ENCODE results near the gene TLK1. TPM values are rescaled to one million over a fixed set of nuclear protein-coding genes. Genes with fewer than 3 reads are reported as not detected.

The TLK1 gene
- total and polyA plus RNA-seq, 4 donors = 12.3 to 61.8 (median 34.4) TPM

- DNase-seq (no peak), ATAC-seq (ENCODE audit: low FRiP score) (no peak)
- intact Hi-C loops (cut with DNase I) = loop anchor here in 1 of 2 donors (2.0 kb wide), 1 partner anchor 441 kb away; no protein-coding TSS in a partner anchor
- Histone ChIP-seq H3K27me3 (ENCODE audit: control insufficient read depth in 1 of 2, insufficient read depth in 2 of 2, low read length in 1 of 2) (no peaks in the 10 kb centered on the region), H3K36me3 (ENCODE audit: control insufficient read depth in 1 of 2, insufficient read depth in 2 of 2, low read length in 1 of 2) (no peaks in the 10 kb centered on the region), H3K4me1 (ENCODE audit: control insufficient read depth in 1 of 2, insufficient read depth in 2 of 2, low read length in 2 of 2) (no peaks in the 10 kb centered on the region), H3K4me3 (ENCODE audit: low read length in 2 of 2) (no peak overlapping the region), H3K27ac (ENCODE audit: low read depth in 1 of 2, low read length in 2 of 2) (no peak overlapping the region), H3K9me3 (ENCODE audit: control insufficient read depth, low read length) (no peaks in the 10 kb centered on the region)
- whole genome bisulfite sequencing, 2 donors = 90 to 91% methylated on average over 17 of the region's 17 CpGs
Observed at GRCh38 chr2:170975127-170975942, 185.4 kb downstream of the TLK1 start.

- no peak overlapping the region for H3K27ac ChIP-seq (ENCODE audit: low read depth in 1 of 2, low read length in 2 of 2)
Observed at GRCh38 chr2:170974304-170974993, 186.2 kb downstream of the TLK1 start.

GRCh38 chr2:170973492-170974303, 187.0 kb downstream of the TLK1 start:
- Histone ChIP-seq H3K36me3 (ENCODE audit: control insufficient read depth in 1 of 2, insufficient read depth in 2 of 2, low read length in 1 of 2) (no peaks in the 10 kb centered on the region), H3K4me3 (ENCODE audit: low read length in 2 of 2) (peak overlapping the region; percentile 29 to 40), H3K4me1 (ENCODE audit: control insufficient read depth in 1 of 2, insufficient read depth in 2 of 2, low read length in 2 of 2) (no peaks in the 10 kb centered on the region), H3K9me3 (ENCODE audit: control insufficient read depth, low read length) (no peaks in the 10 kb centered on the region), H3K27ac (ENCODE audit: low read depth in 1 of 2, low read length in 2 of 2) (peak overlapping the region in 1 of 2 donors; percentile 9), H3K27me3 (ENCODE audit: control insufficient read depth in 1 of 2, insufficient read depth in 2 of 2, low read length in 1 of 2) (no peaks in the 10 kb centered on the region)
- intact Hi-C loops (cut with DNase I) = loop anchor here (1.0 to 5.0 kb wide), 4 partner anchors 189 to 459 kb away; partner anchors contain the start of genes DCAF17 (in 1 of the 2), METTL8 (in 1 of the 2) and TLK1 (in 1 of the 2)
- DNase-seq (peak; percentile 87 to 95), ATAC-seq (ENCODE audit: low FRiP score) (peak; percentile 97)
- WGBS, 2 donors = 4 to 5% methylated on average over 66 to 67 of the region's 67 CpGs

More at GRCh38 chr2:170974304-170974993, 186.2 kb downstream of the TLK1 start:
- intact Hi-C loops (cut with DNase I) = loop anchor here (2.0 to 5.0 kb wide), 3 partner anchors 188 to 458 kb away; partner anchors contain the start of genes DCAF17 (in 1 of the 2), METTL8 (in 1 of the 2) and TLK1 (in 1 of the 2)
- peak; percentile 40 for ATAC-seq (ENCODE audit: low FRiP score)
- no peak for DNase-seq
- no peaks in the 10 kb centered on the region for H3K4me1 ChIP-seq (ENCODE audit: control insufficient read depth in 1 of 2, insufficient read depth in 2 of 2, low read length in 2 of 2)
- H3K9me3 ChIP-seq (ENCODE audit: control insufficient read depth, low read length) = no peaks in the 10 kb centered on the region
- H3K36me3 ChIP-seq (ENCODE audit: control insufficient read depth in 1 of 2, insufficient read depth in 2 of 2, low read length in 1 of 2) = no peaks in the 10 kb centered on the region
- peak overlapping the region in 1 of 2 donors; percentile 40 for H3K4me3 ChIP-seq (ENCODE audit: low read length in 2 of 2)
- WGBS, 2 donors = 53 to 54% methylated on average over 11 of the region's 11 CpGs
- H3K27me3 ChIP-seq (ENCODE audit: control insufficient read depth in 1 of 2, insufficient read depth in 2 of 2, low read length in 1 of 2) = no peaks in the 10 kb centered on the region

GRCh38 chr2:170973225-170973491, 187.5 kb downstream of the TLK1 start:
- Histone ChIP-seq H3K4me1 (ENCODE audit: control insufficient read depth in 1 of 2, insufficient read depth in 2 of 2, low read length in 2 of 2) (no peaks in the 10 kb centered on the region), H3K9me3 (ENCODE audit: control insufficient read depth, low read length) (no peaks in the 10 kb centered on the region), H3K27me3 (ENCODE audit: control insufficient read depth in 1 of 2, insufficient read depth in 2 of 2, low read length in 1 of 2) (no peaks in the 10 kb centered on the region), H3K4me3 (ENCODE audit: low read length in 2 of 2) (no peak overlapping the region), H3K36me3 (ENCODE audit: control insufficient read depth in 1 of 2, insufficient read depth in 2 of 2, low read length in 1 of 2) (no peaks in the 10 kb centered on the region), H3K27ac (ENCODE audit: low read depth in 1 of 2, low read length in 2 of 2) (no peak overlapping the region)
- no peak for DNase-seq
- WGBS, 2 donors = 4% methylated on average over 12 of the region's 12 CpGs
- intact Hi-C loops (cut with DNase I) = loop anchor here in 1 of 2 donors (1.0 to 5.0 kb wide), 3 partner anchors 189 to 459 kb away; partner anchors contain the start of genes DCAF17, METTL8 and TLK1
- ATAC-seq (ENCODE audit: low FRiP score) = no peak

GRCh38 chr2:170972296-170973224, 188.1 kb downstream of the TLK1 start:
- intact Hi-C loops (cut with DNase I) = loop anchor here in 1 of 2 donors (1.0 to 5.0 kb wide), 3 partner anchors 190 to 460 kb away; partner anchors contain the start of genes DCAF17, METTL8 and TLK1
- WGBS, 2 donors = 37 to 42% methylated on average over 20 of the region's 20 CpGs
- Histone ChIP-seq H3K27ac (ENCODE audit: low read depth in 1 of 2, low read length in 2 of 2) (no peak overlapping the region), H3K36me3 (ENCODE audit: control insufficient read depth in 1 of 2, insufficient read depth in 2 of 2, low read length in 1 of 2) (no peaks in the 10 kb centered on the region), H3K4me1 (ENCODE audit: control insufficient read depth in 1 of 2, insufficient read depth in 2 of 2, low read length in 2 of 2) (no peaks in the 10 kb centered on the region), H3K4me3 (ENCODE audit: low read length in 2 of 2) (no peak overlapping the region), H3K9me3 (ENCODE audit: control insufficient read depth, low read length) (no peaks in the 10 kb centered on the region), H3K27me3 (ENCODE audit: control insufficient read depth in 1 of 2, insufficient read depth in 2 of 2, low read length in 1 of 2) (no peaks in the 10 kb centered on the region)
- ATAC-seq (ENCODE audit: low FRiP score) (no peak), DNase-seq (no peak)

- H3K27ac ChIP-seq (ENCODE audit: low read depth in 1 of 2, low read length in 2 of 2) = no peak overlapping the region
- no peak overlapping the region for H3K4me3 ChIP-seq (ENCODE audit: low read length in 2 of 2)
- no peaks in the 10 kb centered on the region for H3K36me3 ChIP-seq (ENCODE audit: control insufficient read depth in 1 of 2, insufficient read depth in 2 of 2, low read length in 1 of 2)
- no peak for DNase-seq
- 80 to 82% methylated on average over 3 of the region's 3 CpGs for WGBS, 2 donors
- no peak for ATAC-seq (ENCODE audit: low FRiP score)
- no peaks in the 10 kb centered on the region for H3K27me3 ChIP-seq (ENCODE audit: control insufficient read depth in 1 of 2, insufficient read depth in 2 of 2, low read length in 1 of 2)
- intact Hi-C loops (cut with DNase I) = loop anchor here in 1 of 2 donors (5.0 kb wide), 2 partner anchors 191 to 461 kb away; partner anchors contain the start of genes DCAF17, METTL8 and TLK1
- no peaks in the 10 kb centered on the region for H3K9me3 ChIP-seq (ENCODE audit: control insufficient read depth, low read length)
- no peaks in the 10 kb centered on the region for H3K4me1 ChIP-seq (ENCODE audit: control insufficient read depth in 1 of 2, insufficient read depth in 2 of 2, low read length in 2 of 2)
Observed at GRCh38 chr2:170971071-170971470, 189.6 kb downstream of the TLK1 start.

GRCh38 chr2:170969872-170970496, 190.7 kb downstream of the TLK1 start:
- H3K36me3 ChIP-seq (ENCODE audit: control insufficient read depth in 1 of 2, insufficient read depth in 2 of 2, low read length in 1 of 2) = peaks cover 0 to 5% of the 10 kb centered on the region in 2 donors
- H3K27me3 ChIP-seq (ENCODE audit: control insufficient read depth in 1 of 2, insufficient read depth in 2 of 2, low read length in 1 of 2) = no peaks in the 10 kb centered on the region
- 68% methylated on average over 10 of the region's 10 CpGs for WGBS, 2 donors
- no peak for DNase-seq
- H3K27ac ChIP-seq (ENCODE audit: low read depth in 1 of 2, low read length in 2 of 2) = no peak overlapping the region
- H3K4me3 ChIP-seq (ENCODE audit: low read length in 2 of 2) = no peak overlapping the region
- intact Hi-C loops (cut with DNase I) = loop anchor here in 1 of 2 donors (5.0 kb wide), 2 partner anchors 192 to 462 kb away; partner anchors contain the start of genes DCAF17, METTL8 and TLK1
- no peak for ATAC-seq (ENCODE audit: low FRiP score)
- H3K4me1 ChIP-seq (ENCODE audit: control insufficient read depth in 1 of 2, insufficient read depth in 2 of 2, low read length in 2 of 2) = no peaks in the 10 kb centered on the region
- H3K9me3 ChIP-seq (ENCODE audit: control insufficient read depth, low read length) = no peaks in the 10 kb centered on the region
